Frontal cortex (tissue), 4 donors: Measurements from ENCODE around the gene FHL3. TPM values are rescaled to one million over a fixed set of nuclear protein-coding genes. Genes with fewer than 3 reads are reported as not detected.

Source experiments
- DNase-seq, 2 donors: peaks; one replicate each; pipeline ENCODE4 v3.0.0; 2012; ENCODE audit warnings: low spot score in 2 of 2
- FAIRE-seq: peaks from 2 replicates; lab custom pipeline; 2012; peaks lifted over from hg19 to GRCh38; lab: Jason Lieb, UNC
- small RNA-seq: library from RNA; depleted of rRNA; stranded (forward); fragments of <200 nt; gene quantifications from one replicate; pipeline ENCODE3, GENCODE V24; 2014
- total RNA-seq: library from RNA; depleted of rRNA; stranded (reverse); fragments of >200 nt; gene quantifications from one replicate; pipeline ENCODE4 v1.2.3, GENCODE V29; 2014
- donor health status: control.
- donor health status: control.
- donor health status: control.

The FHL3 gene
- total RNA-seq, 1 donor from 2014 or later: 4.9 TPM

GRCh38 chr1:37949524-37950152 lies 55.7 kb downstream of the FHL3 start:
- FAIRE-seq (no peak), DNase-seq (no peak)

GRCh38 chr1:37948841-37949240 lies 56.5 kb downstream of the FHL3 start:
- no peak for FAIRE-seq

GRCh38 chr1:37948166-37948565 lies 57.1 kb downstream of the FHL3 start:
- FAIRE-seq: no peak
- no peak for DNase-seq

More at GRCh38 chr1:37948841-37949240, 56.5 kb downstream of the FHL3 start:
- DNase-seq: no peak

GRCh38 chr1:37947364-37947763 lies 58.0 kb downstream of the FHL3 start:
- DNase-seq (no peak), FAIRE-seq (no peak)

Small RNA genes within 50 kb of the gene (small RNA-seq; reads per million reads assigned to genes)
- gene RF00017 (not detected), gene RNU6-510P (not detected)

Other genes with a start within 250 kb of the FHL3 start
- gene EPHA10, start 240.4 kb downstream of the FHL3 start, total RNA-seq: 8.6 TPM
- 28.9 TPM for gene MANEAL, start 211.7 kb downstream of the FHL3 start, total RNA-seq
- gene C1orf122, start 197.7 kb downstream of the FHL3 start, total RNA-seq: 16.3 TPM
- gene YRDC, start 197.3 kb downstream of the FHL3 start, total RNA-seq: 16.3 TPM
- gene MTF1, start 145.9 kb downstream of the FHL3 start, total RNA-seq: 2.0 TPM
- 13.9 TPM for gene INPP5B, start 58.5 kb downstream of the FHL3 start, total RNA-seq
- 69.3 TPM for gene SF3A3, start 15.5 kb downstream of the FHL3 start, total RNA-seq
- 49.7 TPM for gene UTP11, start 7.2 kb upstream of the FHL3 start, total RNA-seq
- 9.4 TPM for gene POU3F1, start 41.3 kb upstream of the FHL3 start, total RNA-seq